GM23338 (cell line): ENCODE measurements around the gene SLC1A3. TPM values are rescaled to one million over a fixed set of nuclear protein-coding genes. Genes with fewer than 3 reads are reported as not detected.

ENCODE experiments used
- ATAC-seq: fragments of 200-7000 bp; cut with Tn5 transposase; 3 replicates; pipeline ENCODE4 v1.9.1; 2020
- DNase-seq: peaks from one replicate; pipeline ENCODE4 v3.0.0-alpha.2; 2015; ENCODE audit warnings: low spot score
- H2AFZ ChIP-seq: fragments of 200-600 bp; sonication (generic); 2 replicates; pipeline ENCODE4 v1.8.0; 2016; ENCODE audit warnings: antibody characterized with exemption, mild to moderate bottlenecking, moderate library complexity
- H3F3A ChIP-seq: fragments of 200-600 bp; sonication (generic); replicated peaks from 2 replicates; pipeline ENCODE4 v1.8.0; 2017; ENCODE audit warnings: antibody characterized with exemption, mixed run types, low read depth
- H3K27ac ChIP-seq: fragments of 200-600 bp; sonication (generic); 2 replicates; pipeline ENCODE4 v1.6.1; 2016; ENCODE audit warnings: low read depth
- H3K27me3 ChIP-seq: fragments of 200-600 bp; sonication (generic); 2 replicates; pipeline ENCODE4 v1.8.0; 2016; ENCODE audit warnings: mild to moderate bottlenecking, mixed run types, moderate library complexity; ENCODE audit not compliant: insufficient read depth
- H3K36me3 ChIP-seq: fragments of 200-600 bp; sonication (generic); 2 replicates; pipeline ENCODE4 v1.8.0; 2016; ENCODE audit warnings: mild to moderate bottlenecking; ENCODE audit not compliant: insufficient read depth
- H3K4me1 ChIP-seq: fragments of 200-600 bp; sonication (generic); 2 replicates; pipeline ENCODE4 v1.8.0; 2016; ENCODE audit warnings: mild to moderate bottlenecking, moderate library complexity; ENCODE audit not compliant: insufficient read depth
- H3K4me2 ChIP-seq: fragments of 200-600 bp; sonication (generic); 2 replicates; pipeline ENCODE4 v1.7.1; 2017; ENCODE audit warnings: mixed run types
- H3K4me3 ChIP-seq: fragments of 200-600 bp; sonication (generic); 2 replicates; pipeline ENCODE4 v1.6.1; 2016; ENCODE audit warnings: mixed run types
- H3K79me2 ChIP-seq: fragments of 200-600 bp; sonication (generic); replicated peaks from 2 replicates; pipeline ENCODE4 v1.8.0; 2017; ENCODE audit warnings: mild to moderate bottlenecking; ENCODE audit not compliant: insufficient read depth
- H3K9me2 ChIP-seq: fragments of 200-600 bp; sonication (generic); 2 replicates; pipeline ENCODE4 v1.8.0; 2017; ENCODE audit not compliant: insufficient read depth
- H4K20me1 ChIP-seq: fragments of 200-600 bp; sonication (generic); replicated peaks from 2 replicates; pipeline ENCODE4 v1.8.0; 2017; ENCODE audit warnings: mild to moderate bottlenecking; ENCODE audit not compliant: insufficient read depth
- H3K27ac Mint-ChIP-seq: 2 replicates; pipeline ENCODE4 v1.8.0; 2020; ENCODE audit warnings: inconsistent platforms, mild to moderate bottlenecking, moderate library complexity, mixed read lengths
- H3K27me3 Mint-ChIP-seq: 3 replicates; pipeline ENCODE4 v1.8.0; 2022; ENCODE audit warnings: low read depth, mild to moderate bottlenecking, moderate library complexity, mixed read lengths, inconsistent platforms; ENCODE audit not compliant: insufficient read depth, poor library complexity
- H3K36me3 Mint-ChIP-seq: 3 replicates; pipeline ENCODE4 v1.8.0; 2021; ENCODE audit warnings: low read depth, mild to moderate bottlenecking, inconsistent platforms, moderate library complexity, mixed read lengths
- H3K4me1 Mint-ChIP-seq: 3 replicates; pipeline ENCODE4 v1.8.0; 2020; ENCODE audit warnings: mild to moderate bottlenecking, inconsistent platforms, mixed read lengths
- H3K4me3 Mint-ChIP-seq: 3 replicates; pipeline ENCODE4 v1.8.0; 2021; ENCODE audit warnings: moderate library complexity, mild to moderate bottlenecking, inconsistent platforms, mixed read lengths
- H3K9me3 Mint-ChIP-seq: 3 replicates; pipeline ENCODE4 v1.8.0; 2020; ENCODE audit warnings: moderate library complexity, mild to moderate bottlenecking, inconsistent platforms, mixed read lengths
- CREB1 ChIP-seq: fragments of 250-450 bp; sonication (Bioruptor Pico); IDR thresholded peaks from 2 replicates; pipeline ENCODE4 v1.5.0; 2020; ENCODE audit warnings: low read depth, mild to moderate bottlenecking, moderate library complexity
- EZH2 ChIP-seq: fragments of 200-600 bp; sonication (generic); IDR thresholded peaks from one replicate; pipeline ENCODE4 v1.8.0; 2017; ENCODE audit warnings: antibody characterized with exemption, mild to moderate bottlenecking, low read depth; ENCODE audit not compliant: unreplicated experiment
- EZH2phosphoT487 ChIP-seq: fragments of 200-600 bp; sonication (generic); IDR thresholded peaks from one replicate; pipeline ENCODE4 v1.8.1; 2018; ENCODE audit warnings: antibody characterized with exemption; ENCODE audit not compliant: unreplicated experiment
- NANOG ChIP-seq: IDR thresholded peaks from 2 replicates; pipeline ENCODE4 v1.6.1; 2016; ENCODE audit warnings: antibody characterized with exemption, borderline replicate concordance
- POLR2AphosphoS5 ChIP-seq: IDR thresholded peaks from 2 replicates; pipeline ENCODE4 v1.6.1; 2016; ENCODE audit warnings: antibody characterized with exemption, low read depth
- STAT1 ChIP-seq: IDR thresholded peaks from one replicate; pipeline ENCODE4 v1.6.1; 2016; ENCODE audit warnings: antibody characterized with exemption; ENCODE audit not compliant: unreplicated experiment
- ZNF114 ChIP-seq: fragments of 250-450 bp; sonication (Bioruptor Pico); IDR thresholded peaks from 2 replicates; pipeline ENCODE4 v1.5.0; 2020; ENCODE audit warnings: mild to moderate bottlenecking, moderate library complexity
- polyA plus RNA-seq: library from polyadenylated mRNA; unstranded; fragments of >200 nt; fragmentation: Nextera tagmentation; extraction: Ambion mirVana; gene quantifications from 2 replicates; pipeline ENCODE4 v1.2.1, GENCODE V29; 2016
- total RNA-seq: library from RNA; depleted of rRNA; stranded (reverse); fragments of >200 nt; shearing (Covaris generic); gene quantifications from 2 replicates; pipeline ENCODE4 v1.2.3, GENCODE V29; 2014
- TF ChIP-seq, protein P1 (sequence below): fragments of 250-450 bp; sonication (Bioruptor Pico); IDR thresholded peaks from 2 replicates; pipeline ENCODE4 v1.5.0; 2020; ENCODE audit warnings: mild to moderate bottlenecking, moderate library complexity
- TF ChIP-seq, protein P2 (sequence below), 2 experiments: fragments of 200-600 bp in 1 of 2; sonication (generic) in 1 of 2; conservative IDR thresholded peaks; 2 replicates each; pipeline versions ENCODE4 v1.5.1 to v1.6.1; 2016 to 2017; ENCODE audit warnings: antibody characterized with exemption in 2 of 2, low read depth in 2 of 2, mild to moderate bottlenecking in 2 of 2, moderate library complexity in 1 of 2

SLC1A3 gene
- total and polyA plus RNA-seq, 2 experiments from 2014 or later, result 29.0 to 40.7 TPM

GRCh38 chr5:36640949-36641348, 34.5 kb downstream of the SLC1A3 start (continued):
- TF ChIP-seq, protein P1, sequence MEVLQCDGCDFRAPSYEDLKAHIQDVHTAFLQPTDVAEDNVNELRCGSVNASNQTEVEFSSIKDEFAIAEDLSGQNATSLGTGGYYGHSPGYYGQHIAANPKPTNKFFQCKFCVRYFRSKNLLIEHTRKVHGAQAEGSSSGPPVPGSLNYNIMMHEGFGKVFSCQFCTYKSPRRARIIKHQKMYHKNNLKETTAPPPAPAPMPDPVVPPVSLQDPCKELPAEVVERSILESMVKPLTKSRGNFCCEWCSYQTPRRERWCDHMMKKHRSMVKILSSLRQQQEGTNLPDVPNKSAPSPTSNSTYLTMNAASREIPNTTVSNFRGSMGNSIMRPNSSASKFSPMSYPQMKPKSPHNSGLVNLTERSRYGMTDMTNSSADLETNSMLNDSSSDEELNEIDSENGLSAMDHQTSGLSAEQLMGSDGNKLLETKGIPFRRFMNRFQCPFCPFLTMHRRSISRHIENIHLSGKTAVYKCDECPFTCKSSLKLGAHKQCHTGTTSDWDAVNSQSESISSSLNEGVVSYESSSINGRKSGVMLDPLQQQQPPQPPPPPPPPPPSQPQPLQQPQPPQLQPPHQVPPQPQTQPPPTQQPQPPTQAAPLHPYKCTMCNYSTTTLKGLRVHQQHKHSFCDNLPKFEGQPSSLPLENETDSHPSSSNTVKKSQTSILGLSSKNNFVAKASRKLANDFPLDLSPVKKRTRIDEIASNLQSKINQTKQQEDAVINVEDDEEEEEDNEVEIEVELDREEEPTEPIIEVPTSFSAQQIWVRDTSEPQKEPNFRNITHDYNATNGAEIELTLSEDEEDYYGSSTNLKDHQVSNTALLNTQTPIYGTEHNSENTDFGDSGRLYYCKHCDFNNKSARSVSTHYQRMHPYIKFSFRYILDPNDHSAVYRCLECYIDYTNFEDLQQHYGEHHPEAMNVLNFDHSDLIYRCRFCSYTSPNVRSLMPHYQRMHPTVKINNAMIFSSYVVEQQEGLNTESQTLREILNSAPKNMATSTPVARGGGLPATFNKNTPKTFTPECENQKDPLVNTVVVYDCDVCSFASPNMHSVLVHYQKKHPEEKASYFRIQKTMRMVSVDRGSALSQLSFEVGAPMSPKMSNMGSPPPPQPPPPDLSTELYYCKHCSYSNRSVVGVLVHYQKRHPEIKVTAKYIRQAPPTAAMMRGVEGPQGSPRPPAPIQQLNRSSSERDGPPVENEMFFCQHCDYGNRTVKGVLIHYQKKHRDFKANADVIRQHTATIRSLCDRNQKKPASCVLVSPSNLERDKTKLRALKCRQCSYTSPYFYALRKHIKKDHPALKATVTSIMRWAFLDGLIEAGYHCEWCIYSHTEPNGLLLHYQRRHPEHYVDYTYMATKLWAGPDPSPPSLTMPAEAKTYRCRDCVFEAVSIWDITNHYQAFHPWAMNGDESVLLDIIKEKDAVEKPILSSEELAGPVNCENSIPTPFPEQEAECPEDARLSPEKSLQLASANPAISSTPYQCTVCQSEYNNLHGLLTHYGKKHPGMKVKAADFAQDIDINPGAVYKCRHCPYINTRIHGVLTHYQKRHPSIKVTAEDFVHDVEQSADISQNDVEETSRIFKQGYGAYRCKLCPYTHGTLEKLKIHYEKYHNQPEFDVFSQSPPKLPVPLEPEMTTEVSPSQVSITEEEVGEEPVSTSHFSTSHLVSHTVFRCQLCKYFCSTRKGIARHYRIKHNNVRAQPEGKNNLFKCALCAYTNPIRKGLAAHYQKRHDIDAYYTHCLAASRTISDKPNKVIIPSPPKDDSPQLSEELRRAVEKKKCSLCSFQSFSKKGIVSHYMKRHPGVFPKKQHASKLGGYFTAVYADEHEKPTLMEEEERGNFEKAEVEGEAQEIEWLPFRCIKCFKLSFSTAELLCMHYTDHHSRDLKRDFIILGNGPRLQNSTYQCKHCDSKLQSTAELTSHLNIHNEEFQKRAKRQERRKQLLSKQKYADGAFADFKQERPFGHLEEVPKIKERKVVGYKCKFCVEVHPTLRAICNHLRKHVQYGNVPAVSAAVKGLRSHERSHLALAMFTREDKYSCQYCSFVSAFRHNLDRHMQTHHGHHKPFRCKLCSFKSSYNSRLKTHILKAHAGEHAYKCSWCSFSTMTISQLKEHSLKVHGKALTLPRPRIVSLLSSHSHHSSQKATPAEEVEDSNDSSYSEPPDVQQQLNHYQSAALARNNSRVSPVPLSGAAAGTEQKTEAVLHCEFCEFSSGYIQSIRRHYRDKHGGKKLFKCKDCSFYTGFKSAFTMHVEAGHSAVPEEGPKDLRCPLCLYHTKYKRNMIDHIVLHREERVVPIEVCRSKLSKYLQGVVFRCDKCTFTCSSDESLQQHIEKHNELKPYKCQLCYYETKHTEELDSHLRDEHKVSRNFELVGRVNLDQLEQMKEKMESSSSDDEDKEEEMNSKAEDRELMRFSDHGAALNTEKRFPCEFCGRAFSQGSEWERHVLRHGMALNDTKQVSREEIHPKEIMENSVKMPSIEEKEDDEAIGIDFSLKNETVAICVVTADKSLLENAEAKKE, result no peak
- no peak for TF ChIP-seq NANOG
- TF ChIP-seq, protein P2, sequence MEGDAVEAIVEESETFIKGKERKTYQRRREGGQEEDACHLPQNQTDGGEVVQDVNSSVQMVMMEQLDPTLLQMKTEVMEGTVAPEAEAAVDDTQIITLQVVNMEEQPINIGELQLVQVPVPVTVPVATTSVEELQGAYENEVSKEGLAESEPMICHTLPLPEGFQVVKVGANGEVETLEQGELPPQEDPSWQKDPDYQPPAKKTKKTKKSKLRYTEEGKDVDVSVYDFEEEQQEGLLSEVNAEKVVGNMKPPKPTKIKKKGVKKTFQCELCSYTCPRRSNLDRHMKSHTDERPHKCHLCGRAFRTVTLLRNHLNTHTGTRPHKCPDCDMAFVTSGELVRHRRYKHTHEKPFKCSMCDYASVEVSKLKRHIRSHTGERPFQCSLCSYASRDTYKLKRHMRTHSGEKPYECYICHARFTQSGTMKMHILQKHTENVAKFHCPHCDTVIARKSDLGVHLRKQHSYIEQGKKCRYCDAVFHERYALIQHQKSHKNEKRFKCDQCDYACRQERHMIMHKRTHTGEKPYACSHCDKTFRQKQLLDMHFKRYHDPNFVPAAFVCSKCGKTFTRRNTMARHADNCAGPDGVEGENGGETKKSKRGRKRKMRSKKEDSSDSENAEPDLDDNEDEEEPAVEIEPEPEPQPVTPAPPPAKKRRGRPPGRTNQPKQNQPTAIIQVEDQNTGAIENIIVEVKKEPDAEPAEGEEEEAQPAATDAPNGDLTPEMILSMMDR (conservative IDR thresholded peaks at IDR 0.05; ENCODE audit: low read depth in 2 of 2), result no peak

- no peaks in the 10 kb centered on the region for H3K36me3 Mint-ChIP-seq
- no peak for DNase-seq
- no peak for ATAC-seq
- TF ChIP-seq POLR2AphosphoS5, result no peak
- no peak for TF ChIP-seq EZH2phosphoT487
- no peak for TF ChIP-seq NANOG
- TF ChIP-seq EZH2, result no peak
- TF ChIP-seq CREB1 (CRISPR knock-in tag), result no peak
- TF ChIP-seq ZNF114 (CRISPR knock-in tag), result no peak
- no peak for TF ChIP-seq STAT1
Observed at GRCh38 chr5:36641431-36641830, 35.0 kb downstream of the SLC1A3 start.

More at GRCh38 chr5:36641431-36641830, 35.0 kb downstream of the SLC1A3 start:
- H3K4me3 Mint-ChIP-seq, result no peak overlapping the region
- H4K20me1 ChIP-seq, result no peaks in the 10 kb centered on the region
- no peaks in the 10 kb centered on the region for H3K27me3 Mint-ChIP-seq
- H3K27ac Mint-ChIP-seq, result no peak overlapping the region
- H3K4me2 ChIP-seq, result no peak overlapping the region
- H3F3A ChIP-seq, result no peaks in the 10 kb centered on the region
- no peak overlapping the region for H2AFZ ChIP-seq
- no peak overlapping the region for H3K4me3 ChIP-seq
- peaks cover 7% of the 10 kb centered on the region; the same call in 1 of the 3 replicates for H3K4me1 Mint-ChIP-seq
- no peak overlapping the region for H3K27ac ChIP-seq
- no peaks in the 10 kb centered on the region for H3K27me3 ChIP-seq
- no peaks in the 10 kb centered on the region for H3K36me3 ChIP-seq
- H3K79me2 ChIP-seq, result no peaks in the 10 kb centered on the region
- no peaks in the 10 kb centered on the region for H3K9me2 ChIP-seq
- H3K4me1 ChIP-seq, result 0 out of 2 replicates have a peak, but pooled peaks cover 6% of the 10 kb centered on the region
- H3K9me3 Mint-ChIP-seq, result no peaks in the 10 kb centered on the region
